ENCODE data around the gene NECAB3. TPM values are rescaled to one million over a fixed set of nuclear protein-coding genes. Genes with fewer than 3 reads are reported as not detected.

The NECAB3 gene
- total and polyA plus RNA-seq, 7 donors, result 27.1 to 50.1 (median 44.6) TPM

DNA sequence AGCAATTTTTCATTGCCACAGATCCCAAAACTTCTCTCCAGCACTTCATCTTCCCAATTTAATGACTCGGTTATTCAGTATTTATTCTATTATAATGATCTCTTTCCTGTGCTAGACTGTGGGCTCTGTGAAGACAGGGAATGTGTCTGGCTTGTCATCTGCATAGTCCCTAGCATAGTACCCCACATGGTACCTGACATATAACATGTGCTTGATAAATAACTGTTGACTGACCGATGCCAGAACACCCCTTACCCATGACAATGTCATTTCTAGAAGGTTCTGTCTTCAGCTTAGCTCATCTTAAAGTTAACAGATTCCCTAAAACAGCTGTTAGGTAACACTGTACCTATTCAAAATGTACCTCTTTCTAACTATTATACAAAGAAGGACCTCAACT is 42.3 kb upstream of the NECAB3 start:
- Histone ChIP-seq H3K36me3 (peaks cover 0 to 33% (median 13%) of the 10 kb centered on the region in 4 donors), H3K4me1 (peaks cover 0 to 15% (median 11%) of the 10 kb centered on the region in 4 donors), H3K27me3 (no peaks in the 10 kb centered on the region), H3K27ac (no peak overlapping the region), H3K4me3 (no peak overlapping the region), H3K9me3 (no peaks in the 10 kb centered on the region)
- no peak for DNase-seq
- TF ChIP-seq POLR2AphosphoS5 (IDR thresholded peaks at IDR 0.05), result no peak
- no peak for TF ChIP-seq POLR2A (IDR thresholded peaks at IDR 0.05)
- TF ChIP-seq CTCF (IDR thresholded peaks at IDR 0.05), result no peak
- WGBS, 2 donors, result 88 to 93% methylated on average over 2 of the region's 2 CpGs
- intact Hi-C loops (cut with DNase I), result no loop called here

DNA sequence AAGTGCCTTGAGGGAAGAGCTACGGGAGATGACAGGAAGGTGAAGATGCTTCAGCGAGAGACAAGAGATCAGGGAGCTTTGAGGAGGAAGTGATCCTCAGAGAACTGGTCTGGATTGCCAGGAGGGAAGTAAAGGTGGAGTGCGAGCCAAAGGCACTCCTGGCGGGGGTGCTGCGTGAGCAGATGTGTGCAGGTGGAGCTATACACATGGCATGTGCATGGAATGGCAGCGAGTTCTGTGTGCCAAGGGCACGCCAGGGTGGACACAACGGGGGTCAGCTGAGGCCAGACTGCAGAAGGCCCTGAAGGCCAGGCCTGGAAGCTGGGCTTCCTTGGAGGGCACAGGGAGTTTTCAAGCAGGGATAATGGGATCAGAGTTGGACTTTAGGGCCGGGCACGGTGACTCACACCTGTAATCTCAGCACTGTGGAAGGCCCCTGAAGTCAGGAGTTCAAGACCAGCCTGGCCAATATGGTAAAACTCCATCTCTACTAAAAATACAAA is 39.7 kb upstream of the NECAB3 start:
- H3K9me3 ChIP-seq, result no peaks in the 10 kb centered on the region
- H3K4me3 ChIP-seq, result no peak overlapping the region
- H3K36me3 ChIP-seq, result peaks cover 7 to 45% (median 18%) of the 10 kb centered on the region in 4 donors
- WGBS, 2 donors, result 91 to 94% methylated on average over 10 of the region's 10 CpGs
- H3K27me3 ChIP-seq, result no peaks in the 10 kb centered on the region
- intact Hi-C loops (cut with DNase I), result no loop called here
- no peak for DNase-seq
- H3K4me1 ChIP-seq, result peaks cover 0 to 2% (median 2%) of the 10 kb centered on the region in 4 donors
- H3K27ac ChIP-seq, result no peak overlapping the region
- TF ChIP-seq POLR2A (IDR thresholded peaks at IDR 0.05) (no peak), EP300 (IDR thresholded peaks at IDR 0.05) (no peak), POLR2AphosphoS5 (IDR thresholded peaks at IDR 0.05) (no peak), CTCF (IDR thresholded peaks at IDR 0.05) (no peak)

- Histone ChIP-seq H3K27me3 (no peaks in the 10 kb centered on the region), H3K9me3 (no peaks in the 10 kb centered on the region), H3K4me1 (no peaks in the 10 kb centered on the region), H3K36me3 (peaks cover 11 to 61% (median 20%) of the 10 kb centered on the region in 4 donors), H3K27ac (no peak overlapping the region), H3K4me3 (no peak overlapping the region)
- intact Hi-C loops (cut with DNase I), result no loop called here
- no peak for TF ChIP-seq POLR2AphosphoS5 (IDR thresholded peaks at IDR 0.05)
- TF ChIP-seq CTCF (IDR thresholded peaks at IDR 0.05), result no peak
- TF ChIP-seq POLR2A (IDR thresholded peaks at IDR 0.05), result no peak
- 83 to 93% methylated on average over 1 of the region's 1 CpG for WGBS, 2 donors
- DNase-seq, result no peak
These were observed 37.2 kb upstream of the NECAB3 start for GRCh38 chr20:33711446-33711738.

- H3K4me1 ChIP-seq, result no peaks in the 10 kb centered on the region
- DNase-seq, result no peak
- no peak overlapping the region for H3K4me3 ChIP-seq
- no peaks in the 10 kb centered on the region for H3K27me3 ChIP-seq
- intact Hi-C loops (cut with DNase I), result no loop called here
- H3K36me3 ChIP-seq, result peaks cover 11 to 65% (median 20%) of the 10 kb centered on the region in 4 donors
- 67 to 72% methylated on average over 14 of the region's 14 CpGs for WGBS, 2 donors
- no peak for TF ChIP-seq CTCF (IDR thresholded peaks at IDR 0.05)
- no peak for TF ChIP-seq POLR2A (IDR thresholded peaks at IDR 0.05)
- no peak for TF ChIP-seq EP300 (IDR thresholded peaks at IDR 0.05)
- no peak for TF ChIP-seq POLR2AphosphoS5 (IDR thresholded peaks at IDR 0.05)
- no peaks in the 10 kb centered on the region for H3K9me3 ChIP-seq
- H3K27ac ChIP-seq, result no peak overlapping the region
These were observed 36.6 kb upstream of the NECAB3 start for GRCh38 chr20:33710681-33711445.
